PC-9 (cell line): ENCODE measurements around the gene HLA-DRA. TPM values are rescaled to one million over a fixed set of nuclear protein-coding genes. Genes with fewer than 3 reads are reported as not detected.

ENCODE experiments used
- BruUV-seq: library from RNA; stranded (reverse); fragments of 400-500 nt; replicated peaks from 2 replicates; lab custom pipeline; 2021; lab: Mats Ljungman, UMichigan
- CTCF ChIA-PET: fragments of 300-600 bp; sonication (Branson Sonifier 250); formaldehyde crosslinking; loops from one replicate; lab custom pipeline; 2022; ENCODE audit warnings: antibody characterized with exemption; lab: Charles Lee
- POLR2A ChIA-PET: fragments of 300-600 bp; sonication (Branson Sonifier 250); formaldehyde crosslinking; loops from one replicate; lab custom pipeline; 2022; ENCODE audit warnings: antibody characterized with exemption; ENCODE audit not compliant: unreplicated experiment; lab: Charles Lee
- DNase-seq, 2 experiments: peaks; one replicate each; pipeline versions ENCODE4 v3.0.0 to v3.0.0-alpha.2; 2015 to 2022; ENCODE audit warnings: mixed read lengths in 1 of 2
- H2AFZ ChIP-seq: fragments of 200-600 bp; sonication (generic); 2 replicates; pipeline ENCODE4 v1.8.1; 2017; ENCODE audit warnings: antibody characterized with exemption
- H3F3A ChIP-seq: fragments of 200-600 bp; sonication (generic); 2 replicates; pipeline ENCODE4 v1.8.1; 2017; ENCODE audit warnings: antibody characterized with exemption, mild to moderate bottlenecking, low read depth; ENCODE audit not compliant: insufficient read depth
- H3K27ac ChIP-seq: fragments of 200-600 bp; sonication (generic); 2 replicates; pipeline ENCODE4 v1.6.1; 2016; ENCODE audit warnings: mixed run types
- H3K27me3 ChIP-seq: fragments of 200-600 bp; sonication (generic); 2 replicates; pipeline ENCODE4 v1.6.1; 2016; ENCODE audit warnings: low read depth, mixed run types; ENCODE audit not compliant: insufficient read depth
- H3K36me3 ChIP-seq: fragments of 200-600 bp; sonication (generic); 2 replicates; pipeline ENCODE4 v1.6.1; 2016; ENCODE audit warnings: low read depth, mixed run types
- H3K4me1 ChIP-seq: fragments of 200-600 bp; sonication (generic); replicated peaks from 2 replicates; pipeline ENCODE4 v1.6.1; 2016; ENCODE audit warnings: mixed run types; ENCODE audit not compliant: insufficient read depth
- H3K4me2 ChIP-seq: fragments of 200-600 bp; sonication (generic); 2 replicates; pipeline ENCODE4 v1.6.1; 2017; ENCODE audit warnings: mixed run types
- H3K4me3 ChIP-seq: fragments of 200-600 bp; sonication (generic); 2 replicates; pipeline ENCODE4 v1.6.1; 2016; ENCODE audit warnings: mixed run types
- H3K79me2 ChIP-seq: fragments of 200-600 bp; sonication (generic); 2 replicates; pipeline ENCODE4 v1.6.1; 2017; ENCODE audit warnings: low read depth, mixed run types
- H3K9me2 ChIP-seq: fragments of 200-600 bp; sonication (generic); 2 replicates; pipeline ENCODE4 v1.8.1; 2017; ENCODE audit warnings: mild to moderate bottlenecking; ENCODE audit not compliant: insufficient read depth
- H3K9me3 ChIP-seq: fragments of 200-600 bp; sonication (generic); 2 replicates; pipeline ENCODE4 v1.8.1; 2016; ENCODE audit warnings: low read depth; ENCODE audit not compliant: insufficient read depth
- H4K20me1 ChIP-seq: fragments of 200-600 bp; sonication (generic); 2 replicates; pipeline ENCODE4 v1.8.1; 2017; ENCODE audit not compliant: insufficient read depth
- CTCF ChIP-seq: fragments of 200-600 bp; sonication (generic); conservative IDR thresholded peaks from 2 replicates; pipeline ENCODE4 v1.6.1; 2017; ENCODE audit warnings: mixed run types, antibody characterized with exemption, mild to moderate bottlenecking, moderate library complexity
- EZH2 ChIP-seq: fragments of 200-600 bp; sonication (generic); IDR thresholded peaks from 2 replicates; pipeline ENCODE4 v1.8.0; 2017; ENCODE audit warnings: antibody characterized with exemption, low read depth
- intact Hi-C: fragments of 100-400 bp; cut with micrococcal nuclease; formaldehyde crosslinking; loops from one replicate; pipeline ENCODE4 v1.10.0; 2022; ENCODE audit not compliant: unreplicated experiment
- total RNA-seq: library from RNA; stranded (reverse); gene quantifications from 2 replicates; pipeline ENCODE4 v1.2.3, GENCODE V29; 2021

Gene HLA-DRA
- total RNA-seq, 1 experiment from 2014 or later = not detected

GRCh38 chr6:32488083-32488482, 48.4 kb downstream of the HLA-DRA start:
- H3K4me1 ChIP-seq = no peaks in the 10 kb centered on the region
- H3K27me3 ChIP-seq = peaks cover 6% of the 10 kb centered on the region
- H3K36me3 ChIP-seq = no peaks in the 10 kb centered on the region
- no peak overlapping the region for H2AFZ ChIP-seq
- H3K27ac ChIP-seq = no peak overlapping the region
- H3K4me2 ChIP-seq = no peak overlapping the region
- H3K79me2 ChIP-seq = no peaks in the 10 kb centered on the region
- H3F3A ChIP-seq = no peaks in the 10 kb centered on the region
- ChIA-PET POLR2A (interaction anchor here (0.5 kb wide), 1 partner anchor 486 kb away, joined by 6 read pairs; no protein-coding TSS in a partner anchor), CTCF (no interaction called here)
- no peak for DNase-seq
- TF ChIP-seq EZH2 (no peak), CTCF (no peak)
- no TSS peak for BruUV-seq
- no peak overlapping the region for H3K4me3 ChIP-seq
- H3K9me2 ChIP-seq = no peaks in the 10 kb centered on the region
- intact Hi-C loops = no loop called here
- H3K9me3 ChIP-seq = no peaks in the 10 kb centered on the region
- no peaks in the 10 kb centered on the region for H4K20me1 ChIP-seq

- Histone ChIP-seq H3K4me1 (no peaks in the 10 kb centered on the region), H3K27ac (no peak overlapping the region), H2AFZ (no peak overlapping the region), H4K20me1 (no peaks in the 10 kb centered on the region), H3K9me2 (no peaks in the 10 kb centered on the region), H3K4me3 (no peak overlapping the region), H3K79me2 (no peaks in the 10 kb centered on the region), H3K9me3 (no peaks in the 10 kb centered on the region), H3K27me3 (no peaks in the 10 kb centered on the region), H3K36me3 (no peaks in the 10 kb centered on the region), H3K4me2 (no peak overlapping the region), H3F3A (no peaks in the 10 kb centered on the region)
- ChIA-PET POLR2A (no interaction called here), CTCF (no interaction called here)
- no peak for DNase-seq
- intact Hi-C loops = no loop called here
- no TSS peak for BruUV-seq
- TF ChIP-seq EZH2 (no peak), CTCF (no peak)
Measured at GRCh38 chr6:32491700-32492099, 52.0 kb downstream of the HLA-DRA start.

- CTCF ChIA-PET = no interaction called here
- no peak overlapping the region for H3K4me2 ChIP-seq
- no peaks in the 10 kb centered on the region for H3F3A ChIP-seq
- H3K27ac ChIP-seq = no peak overlapping the region
- POLR2A ChIA-PET = no interaction called here
- H3K79me2 ChIP-seq = no peaks in the 10 kb centered on the region
- no peaks in the 10 kb centered on the region for H3K9me2 ChIP-seq
- H3K27me3 ChIP-seq = no peaks in the 10 kb centered on the region
- H2AFZ ChIP-seq = no peak overlapping the region
- DNase-seq = no peak
- no peak for TF ChIP-seq CTCF
- no peak for TF ChIP-seq EZH2
- H4K20me1 ChIP-seq = no peaks in the 10 kb centered on the region
- no peaks in the 10 kb centered on the region for H3K9me3 ChIP-seq
- intact Hi-C loops = no loop called here
- no peaks in the 10 kb centered on the region for H3K4me1 ChIP-seq
- no peaks in the 10 kb centered on the region for H3K36me3 ChIP-seq
- no TSS peak for BruUV-seq
- no peak overlapping the region for H3K4me3 ChIP-seq
Measured at GRCh38 chr6:32492351-32492750, 52.7 kb downstream of the HLA-DRA start.

Other genes with a start within 250 kb of the HLA-DRA start
- 88.2 and 89.3 TPM in 2 replicates for gene PBX2, start 249.7 kb upstream of the HLA-DRA start, total RNA-seq
- 8.6 and 10.4 TPM in 2 replicates for gene GPSM3, start 247.2 kb upstream of the HLA-DRA start, total RNA-seq
- gene NOTCH4, start 215.8 kb upstream of the HLA-DRA start, total RNA-seq = 1.2 and 1.5 TPM in 2 replicates
- not detected in 2 replicates for gene TSBP1, start 68.0 kb upstream of the HLA-DRA start, total RNA-seq
- not detected in 2 replicates for gene BTNL2, start 32.7 kb upstream of the HLA-DRA start, total RNA-seq
- gene HLA-DRB5, start 90.4 kb downstream of the HLA-DRA start, total RNA-seq = 0.33 TPM in 1 of 2 replicates, not detected in the other
- 2.3 and 3.1 TPM in 2 replicates for gene HLA-DRB1, start 150.0 kb downstream of the HLA-DRA start, total RNA-seq
- not detected in 2 replicates for gene HLA-DQA1, start 197.5 kb downstream of the HLA-DRA start, total RNA-seq
- 3.8 and 5.9 TPM in 2 replicates for gene HLA-DQB1, start 226.8 kb downstream of the HLA-DRA start, total RNA-seq